Stimulated activated CD4-positive, alpha-beta T cell treated with anti-CD3 and anti-CD28 coated beads, Interleukin-15, amount 100 ng/mL, for 48 hours (primary cell): ENCODE results near the gene RCOR1.
"Not testable (repeated sequence)": the region's sequence is repeated elsewhere in the genome, so short reads cannot be mapped to it uniquely, and the experiment has no call there.

Experiments used
- DNase-seq, 2 donors: peaks; one replicate each; pipeline ENCODE4 v3.0.0-alpha.2; 2020; ENCODE audit warnings: low read depth in 2 of 2

Gene RCOR1

DNA sequence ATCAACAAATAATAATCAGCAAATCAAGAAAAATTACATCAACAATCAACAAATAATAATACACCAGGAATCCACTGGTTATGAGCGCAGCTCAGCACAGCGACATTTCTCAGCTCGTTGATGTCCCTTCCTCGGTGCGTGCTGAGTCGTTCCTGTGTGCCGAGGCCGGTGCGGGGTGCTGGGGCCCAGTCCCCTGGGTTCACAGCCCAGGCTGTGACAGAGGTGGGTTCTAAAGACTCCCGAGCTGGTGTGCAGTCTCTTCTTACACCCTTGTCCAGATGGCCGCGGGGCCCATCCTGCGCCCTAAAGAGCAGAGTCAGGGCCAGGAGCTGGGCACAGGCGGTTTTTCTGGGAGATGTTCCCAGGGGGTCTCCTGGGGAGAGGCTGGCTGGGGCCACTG lies 157.9 kb downstream of the RCOR1 start:
- DNase-seq: no peak

DNA sequence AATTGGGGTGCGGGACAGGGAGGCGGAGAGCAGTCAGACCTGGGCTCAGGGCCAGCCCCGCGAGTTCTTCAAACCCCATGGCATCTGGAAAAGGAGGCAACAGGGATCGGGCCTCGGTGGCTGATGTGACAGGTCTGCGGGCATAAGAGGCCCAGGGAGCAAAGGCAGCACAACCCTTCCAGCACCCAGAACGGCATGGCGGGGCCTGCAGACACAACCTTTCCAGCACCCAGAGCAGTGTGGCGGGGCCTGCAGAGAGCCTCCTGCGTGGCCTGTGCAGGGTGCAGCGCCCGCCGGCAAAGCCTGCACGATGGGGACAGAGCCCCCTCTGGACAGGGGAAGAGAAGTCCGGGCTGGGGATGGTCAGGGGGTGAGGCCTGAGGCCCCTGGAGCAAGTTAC lies 158.6 kb downstream of the RCOR1 start:
- no peak for DNase-seq

- no peak for DNase-seq
Observed at GRCh38 chr14:102752239-102752847, 159.9 kb downstream of the RCOR1 start.

GRCh38 chr14:102754370-102755262 lies 162.2 kb downstream of the RCOR1 start:
- no peak for DNase-seq

DNA sequence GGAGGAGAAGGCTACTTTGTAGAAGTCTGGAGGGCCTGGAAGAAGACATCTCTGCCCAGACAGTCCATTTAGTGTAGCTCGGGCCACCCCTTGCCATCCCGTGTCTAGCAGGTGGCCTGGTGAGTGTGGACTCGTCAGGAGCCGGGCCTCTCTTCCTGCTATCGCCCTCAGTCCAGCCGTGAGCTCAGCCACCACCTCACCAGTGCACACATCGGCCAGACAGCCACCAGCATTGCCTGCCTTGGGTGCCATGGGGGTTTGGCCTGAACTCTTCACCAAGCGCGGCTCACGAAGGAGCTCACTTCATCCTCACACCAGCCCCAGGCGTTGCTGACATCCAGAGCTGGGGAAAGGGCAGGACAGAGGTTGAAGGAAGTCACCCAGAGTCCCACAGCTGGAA lies 165.2 kb downstream of the RCOR1 start:
- no peak for DNase-seq

DNA sequence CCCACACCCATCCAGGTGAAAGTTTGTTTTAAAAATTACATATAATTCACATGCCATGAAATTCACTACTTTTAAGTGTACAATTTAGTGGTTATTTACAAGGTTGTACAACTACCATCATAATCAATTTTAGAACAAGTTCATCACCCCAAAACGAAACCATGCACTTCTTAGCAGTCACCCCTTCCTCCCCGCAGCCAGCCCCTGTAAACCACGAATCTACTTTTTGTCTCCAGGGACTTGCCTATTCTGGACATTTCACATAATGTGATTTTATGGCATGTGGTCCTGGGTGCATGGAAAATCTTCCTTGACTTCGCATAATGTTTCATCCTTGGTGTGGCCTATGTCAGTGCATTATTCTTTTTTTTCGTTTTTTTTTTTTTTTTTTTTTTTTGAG lies 165.6 kb downstream of the RCOR1 start:
- DNase-seq: no peak

- DNase-seq: no peak
Observed at GRCh38 chr14:102759456-102760187, 167.2 kb downstream of the RCOR1 start.

DNA sequence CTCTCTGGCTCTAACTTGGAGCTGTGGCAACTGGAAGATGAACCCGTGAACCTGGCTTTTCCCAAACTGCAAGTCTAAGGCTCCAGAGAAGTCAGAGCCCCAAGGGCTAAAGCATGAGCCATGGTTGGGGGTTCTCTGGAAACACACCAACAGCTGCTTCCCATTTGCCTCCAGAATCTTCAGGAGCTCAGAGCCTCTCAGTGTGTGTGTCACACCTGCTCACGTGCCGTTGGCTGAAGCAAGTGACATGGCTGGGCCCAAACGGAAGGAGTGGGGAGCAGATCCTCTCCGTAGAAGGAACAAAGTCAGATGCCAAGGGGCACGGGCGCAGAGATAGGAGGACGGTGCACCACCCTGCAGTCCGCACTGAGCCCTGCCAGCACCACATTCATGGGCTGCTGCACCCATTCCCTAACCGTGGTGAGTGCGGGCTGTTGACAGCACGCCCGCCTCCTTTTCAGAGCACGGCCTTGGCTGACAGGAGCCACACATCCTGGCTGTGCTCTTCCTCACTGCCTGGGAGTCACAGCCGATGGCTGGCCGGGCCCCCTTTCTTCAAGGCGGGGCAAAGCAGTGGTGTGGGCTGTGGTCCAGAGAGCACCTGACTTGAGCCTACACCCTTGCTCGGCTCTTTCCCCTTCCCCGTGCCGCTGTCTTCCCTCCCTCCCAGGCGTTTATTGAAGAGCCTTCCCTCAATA lies 168.2 kb downstream of the RCOR1 start:
- DNase-seq: no peak

DNA sequence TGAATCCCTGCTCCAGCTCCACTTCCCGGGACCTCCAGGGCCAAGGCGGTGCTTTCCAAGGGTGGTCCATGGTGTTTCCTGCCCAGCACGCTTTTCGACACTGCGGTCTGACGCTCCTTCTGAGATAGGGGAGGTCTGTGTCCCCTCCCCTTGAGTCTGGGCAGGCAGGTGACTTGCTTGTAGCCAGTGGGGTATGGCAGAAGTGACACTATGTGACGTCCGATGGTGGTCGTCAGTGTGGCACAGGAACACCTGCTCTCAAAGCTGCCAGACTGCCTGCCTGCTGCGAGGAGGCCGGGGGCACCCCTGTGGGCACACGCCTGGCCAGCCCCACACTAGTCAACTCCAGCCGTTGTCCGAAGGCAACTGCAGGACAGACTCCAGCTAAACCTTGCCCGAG lies 168.8 kb downstream of the RCOR1 start:
- DNase-seq: no peak

DNA sequence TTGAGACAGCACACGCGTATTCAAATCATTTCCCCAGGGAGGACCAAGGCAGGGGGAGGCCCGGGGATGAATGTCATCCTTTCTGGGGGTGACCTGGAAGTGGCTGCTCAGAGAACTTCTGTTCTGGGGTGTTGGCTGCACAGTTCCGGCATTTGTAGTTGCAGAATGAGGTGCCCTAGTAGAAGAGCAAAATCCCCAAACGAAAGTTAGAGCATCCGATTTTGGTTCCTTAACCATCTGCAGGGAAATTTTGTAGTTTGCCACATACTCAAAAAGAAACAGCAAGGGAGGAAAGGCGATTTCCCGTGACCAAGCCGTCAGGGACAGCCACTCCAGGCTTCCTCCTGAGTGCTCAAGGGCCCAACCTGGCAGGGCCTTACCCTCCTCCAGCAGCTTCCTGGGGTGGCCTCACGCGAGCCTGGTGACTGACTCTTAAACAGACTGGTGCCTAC lies 171.8 kb downstream of the RCOR1 start:
- DNase-seq: no peak

DNA sequence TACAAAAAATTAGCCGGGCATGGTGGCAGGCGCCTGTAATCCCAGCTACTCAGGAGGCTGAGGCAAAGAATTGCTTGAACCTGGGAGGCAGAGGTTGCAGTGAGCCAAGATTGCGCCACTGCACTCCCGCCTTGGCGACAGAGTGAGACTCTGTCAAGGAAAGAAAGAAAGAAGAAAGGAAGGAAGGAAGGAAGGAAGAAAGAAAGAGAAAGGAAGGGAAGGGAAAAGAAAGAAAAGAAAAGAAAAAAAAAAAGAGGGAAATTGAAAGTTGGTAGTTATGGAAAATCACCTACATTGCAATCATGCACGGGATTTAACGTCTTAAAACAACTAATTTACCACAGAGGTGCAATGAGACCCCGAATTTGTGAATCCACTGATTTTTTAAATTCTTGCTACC lies 173.3 kb downstream of the RCOR1 start:
- not testable (repeated sequence) for DNase-seq

- no peak for DNase-seq
Observed at GRCh38 chr14:102768223-102769048, 176.0 kb downstream of the RCOR1 start.

DNA sequence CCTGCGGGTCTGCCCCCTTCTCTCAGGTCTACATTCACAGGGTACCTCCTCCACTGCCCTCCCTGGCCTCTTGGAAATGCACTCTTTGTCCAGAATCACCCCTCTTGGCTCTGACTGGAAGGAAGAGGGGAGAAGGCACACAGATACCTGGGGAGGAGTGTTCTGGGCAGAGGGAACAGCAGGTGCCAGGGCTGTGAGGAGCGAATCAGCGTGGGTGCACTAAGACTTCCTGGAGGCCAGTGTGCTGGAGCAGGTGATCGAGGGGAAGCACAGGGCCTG lies 176.5 kb downstream of the RCOR1 start:
- DNase-seq: no peak

GRCh38 chr14:102770147-102771123 lies 178.0 kb downstream of the RCOR1 start:
- DNase-seq: no peak

GRCh38 chr14:102771144-102771543 lies 178.7 kb downstream of the RCOR1 start:
- no peak for DNase-seq

DNA sequence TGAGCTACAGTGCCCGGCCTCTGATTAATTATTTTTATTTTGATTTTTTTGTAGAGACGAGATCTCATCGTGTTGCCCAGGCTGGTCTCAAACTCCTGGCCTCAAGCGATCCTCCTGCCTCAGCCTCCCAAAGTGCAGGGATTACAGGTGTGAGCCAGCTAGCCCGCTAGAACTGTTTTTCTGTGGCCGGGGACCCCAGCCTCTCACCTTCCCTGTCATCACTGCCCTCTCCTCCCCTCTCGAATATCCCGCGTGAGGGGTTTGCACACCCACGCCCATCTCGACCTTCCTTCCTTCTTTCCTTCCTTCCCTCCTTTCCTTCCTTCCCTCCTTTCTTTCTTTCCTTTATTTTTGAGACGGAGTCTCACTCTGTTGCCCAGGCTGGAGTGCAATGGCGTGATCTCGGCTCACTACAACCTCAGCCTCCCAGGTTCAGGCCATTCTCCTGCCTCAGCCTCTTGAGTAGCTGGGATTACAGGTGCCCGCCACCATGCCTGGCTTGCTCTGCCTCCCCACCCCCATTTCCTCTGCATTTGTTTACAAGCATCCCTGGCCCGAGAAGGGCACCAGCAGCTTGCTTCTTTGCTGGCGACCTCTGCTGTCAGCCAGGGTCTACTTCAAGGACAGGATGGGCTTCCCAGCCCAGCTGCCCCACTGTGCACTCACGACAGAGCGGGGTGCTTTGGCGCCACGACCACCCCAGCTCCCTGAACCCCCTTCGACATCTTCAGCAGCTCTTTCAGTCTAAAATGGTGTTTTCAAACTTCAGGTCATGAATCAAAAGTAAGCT lies 180.5 kb downstream of the RCOR1 start:
- no peak for DNase-seq

DNA sequence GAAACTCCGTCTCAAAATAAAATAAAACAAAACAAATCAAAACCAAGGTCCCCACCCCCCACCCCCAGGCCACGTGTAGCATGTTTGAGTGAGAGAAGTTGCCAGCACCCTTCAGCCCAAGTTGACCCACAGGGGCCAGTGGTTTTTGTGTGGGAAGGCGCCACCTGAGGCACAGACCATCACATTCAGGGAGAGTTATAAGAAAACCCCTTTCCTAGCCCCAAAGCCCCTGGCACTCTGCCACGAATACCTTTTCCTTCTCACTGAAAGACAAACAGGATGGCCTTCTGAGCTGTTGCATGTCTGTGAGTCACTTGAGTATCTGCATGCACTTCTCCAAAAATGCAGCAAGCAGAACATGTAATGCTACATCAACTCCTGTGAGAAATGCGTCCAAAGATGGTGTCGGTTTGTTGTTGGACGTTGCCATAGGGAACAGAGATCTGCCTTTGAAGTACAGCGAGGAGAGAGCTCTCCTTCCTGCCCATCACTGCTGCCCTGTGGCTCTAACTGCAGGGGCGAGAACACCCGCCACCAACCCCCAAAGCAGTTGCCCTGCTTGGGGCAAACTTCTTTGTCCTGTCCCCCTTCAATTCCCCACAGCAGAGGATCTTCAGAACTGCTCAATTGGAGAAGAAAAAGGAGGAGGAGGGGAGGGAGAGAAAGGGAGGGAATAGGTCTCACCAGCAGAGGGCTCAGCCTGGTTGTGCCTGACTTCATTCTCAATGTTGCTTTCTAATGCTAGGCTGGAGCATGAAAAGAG lies 182.1 kb downstream of the RCOR1 start:
- peak in 1 of 2 donors; percentile 49 for DNase-seq
